ENCODE measurements around the gene LHFPL2. TPM values are rescaled to one million over a fixed set of nuclear protein-coding genes. Genes with fewer than 3 reads are reported as not detected.

LHFPL2 gene
- total RNA-seq, 2 donors from 2014 or later, result 30.1 to 72.6 TPM

GRCh38 chr5:78665534-78665933 lies 17.0 kb upstream of the LHFPL2 start:
- H3K27me3 ChIP-seq (replicated peaks; ENCODE audit: insufficient read depth), result no peaks in the 10 kb centered on the region
- no peaks in the 10 kb centered on the region for H3K9me3 ChIP-seq
- H3K4me3 ChIP-seq, result no peak overlapping the region
- ATAC-seq (ENCODE audit: insufficient number of reproducible peaks, low FRiP score, low read depth) (no peak), DNase-seq (ENCODE audit: low spot score) (no peak)
- no peaks in the 10 kb centered on the region for H3K36me3 ChIP-seq
- peaks cover 0 to 4% of the 10 kb centered on the region in 2 donors for H3K4me1 ChIP-seq (ENCODE audit: control insufficient read depth in 1 of 2, low read depth in 2 of 2)
- H3K27ac ChIP-seq, result no peak overlapping the region
- TF ChIP-seq CTCF (IDR thresholded peaks at IDR 0.05), result no peak

DNA sequence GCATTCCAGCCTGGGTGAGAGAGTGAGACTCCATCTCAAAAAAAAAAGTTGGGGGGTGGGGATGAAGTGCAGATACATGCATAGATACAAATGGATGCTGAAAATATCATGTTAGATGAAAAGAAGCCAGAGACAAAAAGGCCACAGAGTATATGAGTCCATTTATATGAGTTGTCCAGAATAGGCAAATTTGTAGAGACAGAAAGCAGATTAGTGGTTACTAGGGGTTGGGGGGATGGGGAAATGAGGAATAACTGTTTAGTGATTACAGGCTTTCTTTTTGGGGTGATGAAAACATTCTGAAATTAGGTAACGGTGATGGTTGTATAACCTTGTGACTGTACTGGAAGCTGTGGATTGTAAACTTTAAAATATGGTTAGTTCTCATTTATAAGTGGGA lies 13.8 kb upstream of the LHFPL2 start:
- TF ChIP-seq CTCF (IDR thresholded peaks at IDR 0.05), result no peak
- Histone ChIP-seq H3K27ac (no peak overlapping the region), H3K4me1 (ENCODE audit: control insufficient read depth in 1 of 2, low read depth in 2 of 2) (peaks cover 15 to 23% of the 10 kb centered on the region in 2 donors), H3K36me3 (no peaks in the 10 kb centered on the region), H3K27me3 (replicated peaks; ENCODE audit: insufficient read depth) (no peaks in the 10 kb centered on the region), H3K4me3 (no peak overlapping the region), H3K9me3 (no peaks in the 10 kb centered on the region)
- no peak for DNase-seq (ENCODE audit: low spot score)
- ATAC-seq (ENCODE audit: insufficient number of reproducible peaks, low FRiP score, low read depth), result no peak

DNA sequence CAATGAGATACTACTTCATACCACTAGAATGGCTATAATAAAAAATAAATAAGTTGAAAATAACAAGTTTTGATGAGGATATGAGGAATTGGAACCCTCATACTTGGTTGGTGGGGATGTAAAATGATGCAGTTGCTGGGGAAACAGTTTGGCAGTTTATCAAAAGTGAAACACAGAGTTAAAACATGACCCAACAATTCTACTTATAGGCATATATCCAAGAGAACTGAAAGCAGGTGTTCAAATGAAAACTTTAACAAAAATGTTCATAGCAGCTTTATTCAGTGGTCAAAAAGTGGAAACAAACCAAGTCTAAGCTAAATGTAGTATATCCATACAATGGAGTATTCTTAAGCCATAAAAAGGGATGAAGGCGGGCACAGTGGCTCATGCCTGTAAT lies 13.1 kb upstream of the LHFPL2 start:
- no peaks in the 10 kb centered on the region for H3K9me3 ChIP-seq
- H3K36me3 ChIP-seq, result no peaks in the 10 kb centered on the region
- no peaks in the 10 kb centered on the region for H3K27me3 ChIP-seq (replicated peaks; ENCODE audit: insufficient read depth)
- H3K27ac ChIP-seq, result no peak overlapping the region
- TF ChIP-seq CTCF (IDR thresholded peaks at IDR 0.05), result no peak
- ATAC-seq (ENCODE audit: insufficient number of reproducible peaks, low FRiP score, low read depth), result no peak
- DNase-seq (ENCODE audit: low spot score), result no peak
- H3K4me3 ChIP-seq, result no peak overlapping the region
- H3K4me1 ChIP-seq (ENCODE audit: control insufficient read depth in 1 of 2, low read depth in 2 of 2), result peaks cover 15 to 28% of the 10 kb centered on the region in 2 donors

GRCh38 chr5:78661044-78661443 lies 12.5 kb upstream of the LHFPL2 start:
- DNase-seq (ENCODE audit: low spot score) (no peak), ATAC-seq (ENCODE audit: insufficient number of reproducible peaks, low FRiP score, low read depth) (no peak)
- H3K4me1 ChIP-seq (ENCODE audit: control insufficient read depth in 1 of 2, low read depth in 2 of 2), result peaks cover 14 to 34% of the 10 kb centered on the region in 2 donors
- no peaks in the 10 kb centered on the region for H3K27me3 ChIP-seq (replicated peaks; ENCODE audit: insufficient read depth)
- H3K4me3 ChIP-seq, result no peak overlapping the region
- no peak for TF ChIP-seq CTCF (IDR thresholded peaks at IDR 0.05)
- H3K36me3 ChIP-seq, result no peaks in the 10 kb centered on the region
- H3K27ac ChIP-seq, result no peak overlapping the region
- no peaks in the 10 kb centered on the region for H3K9me3 ChIP-seq

GRCh38 chr5:78660401-78660800 lies 11.8 kb upstream of the LHFPL2 start:
- no peaks in the 10 kb centered on the region for H3K27me3 ChIP-seq (replicated peaks; ENCODE audit: insufficient read depth)
- H3K9me3 ChIP-seq, result no peaks in the 10 kb centered on the region
- no peaks in the 10 kb centered on the region for H3K36me3 ChIP-seq
- H3K27ac ChIP-seq, result no peak overlapping the region
- DNase-seq (ENCODE audit: low spot score) (no peak), ATAC-seq (ENCODE audit: insufficient number of reproducible peaks, low FRiP score, low read depth) (no peak)
- no peak overlapping the region for H3K4me3 ChIP-seq
- no peak for TF ChIP-seq CTCF (IDR thresholded peaks at IDR 0.05)
- H3K4me1 ChIP-seq (ENCODE audit: control insufficient read depth in 1 of 2, low read depth in 2 of 2), result peaks cover 10 to 39% of the 10 kb centered on the region in 2 donors
